Activated CD4-positive, alpha-beta T cell treated with anti-CD3 and anti-CD28 coated beads, Interleukin-2, amount 50 U/mL, for 24 hours (primary cell): ENCODE results near the gene PILRA.
"Not testable (repeated sequence)": the region's sequence is repeated elsewhere in the genome, so short reads cannot be mapped to it uniquely, and the experiment has no call there.

Experiments
- DNase-seq, 2 donors: peaks; one replicate each; pipeline ENCODE4 v3.0.0-alpha.2; 2020; ENCODE audit warnings: low read depth in 1 of 2, low spot score in 1 of 2

The PILRA gene

DNA sequence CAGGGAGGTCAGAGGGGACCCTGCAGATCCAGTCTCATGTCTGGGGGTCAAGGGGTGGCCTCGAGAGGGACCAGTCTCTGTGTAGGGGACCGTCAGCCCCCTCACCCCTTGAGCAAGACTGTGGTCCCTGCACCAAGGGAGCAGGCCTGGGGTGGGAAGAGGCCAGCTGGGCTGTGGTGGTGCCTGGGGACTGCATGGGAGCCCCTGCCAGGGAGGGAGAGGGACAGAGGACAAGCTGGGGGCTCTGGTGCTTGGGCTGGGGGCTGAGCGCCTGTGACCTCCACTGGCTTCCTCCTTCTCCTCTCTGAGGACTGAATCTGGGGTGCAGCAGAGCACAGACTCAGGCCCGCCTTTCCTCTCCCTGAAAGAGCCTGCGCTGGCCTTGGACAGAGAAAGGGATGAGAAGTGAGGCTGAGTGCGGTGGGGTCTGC is 16.1 kb upstream of the PILRA start:
- no peak for DNase-seq

DNA sequence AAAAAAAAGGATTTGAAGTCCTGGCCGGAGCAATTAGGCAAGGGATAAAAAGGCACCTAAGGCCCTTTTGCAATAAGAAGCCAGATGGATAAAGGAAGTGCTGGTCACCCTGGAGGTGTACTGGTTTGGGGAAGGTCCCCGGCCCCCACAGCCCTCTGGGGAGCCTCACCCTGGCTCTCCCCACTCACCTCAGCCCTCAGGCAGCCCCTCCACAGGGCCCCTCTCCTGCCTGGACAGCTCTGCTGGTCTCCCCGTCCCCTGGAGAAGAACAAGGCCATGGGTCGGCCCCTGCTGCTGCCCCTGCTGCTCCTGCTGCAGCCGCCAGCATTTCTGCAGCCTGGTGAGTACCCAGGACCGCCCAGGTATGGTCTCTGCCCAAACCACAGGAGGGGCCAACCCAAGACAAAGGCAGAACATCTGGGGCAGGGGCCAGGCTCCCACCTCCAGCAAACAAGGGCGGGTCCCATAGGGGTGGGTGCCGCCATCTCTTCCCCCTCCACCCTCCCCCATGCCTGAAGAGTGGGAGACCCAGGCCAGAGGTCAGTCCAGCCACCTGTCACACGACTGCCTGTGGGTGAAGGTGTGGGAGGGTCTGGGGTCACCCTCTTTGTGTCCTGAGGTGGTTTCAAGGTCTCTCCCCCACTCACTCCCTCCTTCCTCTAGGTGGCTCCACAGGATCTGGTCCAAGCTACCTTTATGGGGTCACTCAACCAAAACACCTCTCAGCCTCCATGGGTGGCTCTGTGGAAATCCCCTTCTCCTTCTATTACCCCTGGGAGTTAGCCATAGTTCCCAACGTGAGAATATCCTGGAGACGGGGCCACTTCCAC is 15.0 kb upstream of the PILRA start, which contains the start of gene PILRB:
Gene PILRB (plus strand): TSS at position 91 of the 830 bp plus-strand sequence. CDS start 186 bp downstream, at position 277.
- no peak for DNase-seq

DNA sequence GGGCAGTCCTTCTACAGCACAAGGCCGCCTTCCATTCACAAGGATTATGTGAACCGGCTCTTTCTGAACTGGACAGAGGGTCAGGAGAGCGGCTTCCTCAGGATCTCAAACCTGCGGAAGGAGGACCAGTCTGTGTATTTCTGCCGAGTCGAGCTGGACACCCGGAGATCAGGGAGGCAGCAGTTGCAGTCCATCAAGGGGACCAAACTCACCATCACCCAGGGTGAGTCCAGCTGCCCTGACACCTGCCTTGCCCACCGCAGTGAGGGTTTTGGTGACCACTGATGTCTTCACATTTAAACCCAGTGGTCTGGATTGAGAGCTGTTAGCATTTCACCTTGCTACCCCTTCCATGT is 14.5 kb upstream of the PILRA start:
- DNase-seq, result no peak

DNA sequence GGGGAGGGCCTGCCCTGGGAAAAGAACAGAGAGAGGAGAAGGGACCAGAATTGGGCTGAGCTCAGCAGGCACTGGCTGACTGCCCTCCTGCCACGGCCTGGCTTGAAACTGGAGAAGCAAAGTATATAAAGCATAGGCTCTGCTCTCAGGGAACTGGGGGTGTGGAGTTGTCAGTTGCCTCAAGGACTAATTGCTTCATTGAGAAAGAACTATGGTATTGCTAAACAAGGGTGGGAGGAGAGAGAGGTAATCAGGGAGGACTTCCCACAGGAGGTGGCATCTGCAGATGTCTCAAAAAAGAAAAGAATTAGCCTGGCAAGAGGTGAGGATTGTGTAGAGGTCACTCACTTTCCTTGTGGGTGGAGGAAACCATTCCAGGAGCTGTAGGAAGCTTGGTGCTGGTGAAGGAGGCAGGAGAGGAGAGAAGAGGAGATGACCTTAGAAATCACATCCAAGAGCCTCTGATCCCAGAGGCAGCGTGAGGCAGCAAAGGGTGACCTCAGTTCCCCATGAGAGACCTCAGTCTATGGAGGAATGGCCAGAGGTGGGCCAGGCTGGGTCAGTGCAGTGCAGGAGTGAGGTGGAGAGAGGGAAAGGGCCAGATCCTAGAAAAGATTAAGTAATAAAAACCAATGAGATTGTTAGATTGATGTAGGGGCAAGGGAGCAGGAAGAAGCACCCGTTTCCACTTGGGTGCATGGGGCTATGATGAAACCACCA is 13.0 kb upstream of the PILRA start:
- no peak for DNase-seq

DNA sequence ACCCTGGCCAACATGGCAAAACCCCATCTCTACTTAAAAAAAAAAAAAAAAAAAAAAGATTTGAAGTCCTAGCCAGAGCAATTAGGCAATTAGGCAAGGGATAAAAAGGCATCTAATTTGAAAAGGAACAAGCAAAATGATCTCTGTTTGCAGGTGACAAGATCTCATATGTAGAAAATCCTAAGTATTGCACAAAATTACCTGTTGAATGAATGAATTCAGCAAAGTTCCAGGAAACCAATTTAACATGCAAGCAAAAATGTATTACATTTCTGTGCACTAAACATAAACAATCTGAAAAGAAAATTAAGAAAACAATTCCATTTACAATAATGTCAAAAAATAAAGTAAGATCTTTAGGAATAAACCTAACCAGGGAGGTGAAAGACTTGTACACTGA is 10.2 kb upstream of the PILRA start:
- DNase-seq, result no peak

DNA sequence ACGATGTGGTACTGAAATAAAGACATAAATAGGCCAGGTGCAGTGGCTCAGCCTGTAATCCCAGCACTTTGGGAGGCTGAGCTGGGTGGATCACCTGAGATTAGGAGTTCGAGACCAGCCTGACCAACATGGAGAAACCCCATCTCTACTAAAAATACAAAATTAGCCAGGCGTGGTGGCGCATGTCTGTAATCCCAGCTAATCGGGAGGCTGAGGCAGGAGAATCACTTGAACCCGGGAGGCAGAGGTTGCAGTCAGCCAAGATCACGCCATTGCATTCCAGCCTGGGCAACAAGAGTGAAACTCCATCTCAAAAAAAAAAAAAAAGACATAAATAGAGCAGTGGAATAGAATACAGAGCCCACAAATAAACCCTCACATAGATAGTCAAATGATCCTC is 9.5 kb upstream of the PILRA start:
- not testable (repeated sequence) for DNase-seq

DNA sequence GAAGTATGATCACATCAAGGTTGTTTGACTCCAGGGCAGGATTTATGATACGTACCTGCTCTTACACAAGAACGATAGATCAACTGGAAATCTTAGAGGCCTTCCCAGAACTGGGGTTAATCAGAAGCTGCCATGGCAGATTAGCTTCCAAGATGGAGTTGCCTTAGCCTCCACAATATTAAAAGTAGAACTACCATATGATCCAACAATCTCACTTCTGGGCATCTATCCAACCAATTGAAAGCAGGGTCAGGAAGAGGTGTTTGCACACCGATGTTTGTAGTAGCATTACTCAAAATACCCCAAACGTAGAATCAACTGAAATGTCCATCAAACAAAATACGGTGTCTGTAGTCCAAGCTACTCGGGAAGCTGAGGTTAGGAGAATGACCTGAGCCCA is 8.8 kb upstream of the PILRA start:
- DNase-seq, result no peak

DNA sequence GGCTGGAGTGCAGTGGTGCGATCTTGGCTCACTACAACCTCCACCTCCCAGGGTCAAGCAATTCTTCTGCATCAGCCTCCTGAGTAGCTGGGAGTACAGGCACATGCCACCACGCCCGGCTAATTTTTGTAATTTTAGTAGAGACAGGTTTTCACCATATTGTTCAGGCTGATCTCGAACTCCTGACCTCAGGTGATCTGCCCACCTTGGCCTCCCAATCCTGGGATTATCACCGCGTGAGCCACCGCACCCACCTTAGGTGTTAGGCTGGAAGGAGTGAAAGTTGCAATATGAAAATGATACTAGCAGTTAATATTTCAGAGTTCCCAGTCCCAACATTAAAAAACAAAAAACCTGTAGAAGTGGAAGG is 7.3 kb upstream of the PILRA start:
- DNase-seq, result not testable (repeated sequence)

DNA sequence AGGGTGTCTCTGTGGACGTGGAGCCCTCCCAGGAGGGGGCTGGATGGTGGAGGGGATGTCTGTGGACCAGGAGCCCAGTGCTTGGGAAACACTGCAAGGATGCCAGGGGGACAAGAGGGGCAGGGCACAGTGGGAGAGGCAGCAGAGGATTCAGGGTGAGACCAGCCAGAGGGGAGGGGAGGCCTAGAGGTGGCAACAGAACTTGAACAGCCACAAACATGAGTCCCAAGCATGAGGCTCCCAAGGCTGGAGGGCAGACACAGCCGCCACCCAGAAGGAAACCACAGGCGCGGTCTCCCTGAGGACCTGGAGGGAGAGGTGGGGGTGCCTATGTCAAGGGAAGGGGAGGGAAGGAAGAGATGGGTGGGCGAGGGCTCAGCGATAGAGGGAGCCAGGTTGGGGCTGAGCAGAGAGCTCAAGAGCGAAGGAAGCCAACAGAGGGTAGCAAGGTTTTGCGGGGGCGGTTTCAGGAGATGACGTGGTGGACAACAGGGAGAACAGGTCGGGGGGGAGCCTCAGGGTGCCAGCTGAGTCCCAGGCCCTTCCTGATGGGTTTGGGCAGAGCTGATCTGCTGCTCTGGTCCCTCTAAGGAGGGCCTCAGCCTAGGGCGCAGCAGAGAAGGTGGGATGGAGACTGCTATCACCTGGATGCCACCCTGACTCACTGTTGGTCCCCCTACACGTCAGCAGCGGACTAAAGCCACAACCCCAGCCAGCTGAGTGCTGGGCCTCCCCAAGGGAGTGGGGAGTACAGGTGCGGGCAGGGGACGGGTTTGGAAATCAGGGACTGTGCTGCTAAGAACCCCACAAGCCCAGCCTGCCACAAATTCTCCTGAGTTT is 6.7 kb upstream of the PILRA start:
- no peak for DNase-seq

DNA sequence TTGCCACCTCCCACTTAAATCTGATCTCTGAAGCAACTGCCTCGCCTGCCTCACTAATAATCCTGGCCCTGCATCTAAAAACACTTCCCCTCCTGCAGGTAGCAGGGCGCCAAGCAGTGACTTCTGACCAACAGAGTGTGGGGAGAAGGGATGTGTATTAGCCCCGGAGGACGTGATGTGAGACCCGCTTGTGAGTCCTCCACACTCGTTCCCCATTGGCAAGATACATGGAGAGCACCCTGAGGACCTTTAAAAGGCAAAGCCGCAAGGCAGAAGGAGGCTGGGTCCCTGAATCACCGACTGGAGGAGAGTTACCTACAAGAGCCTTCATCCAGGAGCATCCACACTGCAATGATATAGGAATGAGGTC is 6.1 kb upstream of the PILRA start:
- no peak for DNase-seq

DNA sequence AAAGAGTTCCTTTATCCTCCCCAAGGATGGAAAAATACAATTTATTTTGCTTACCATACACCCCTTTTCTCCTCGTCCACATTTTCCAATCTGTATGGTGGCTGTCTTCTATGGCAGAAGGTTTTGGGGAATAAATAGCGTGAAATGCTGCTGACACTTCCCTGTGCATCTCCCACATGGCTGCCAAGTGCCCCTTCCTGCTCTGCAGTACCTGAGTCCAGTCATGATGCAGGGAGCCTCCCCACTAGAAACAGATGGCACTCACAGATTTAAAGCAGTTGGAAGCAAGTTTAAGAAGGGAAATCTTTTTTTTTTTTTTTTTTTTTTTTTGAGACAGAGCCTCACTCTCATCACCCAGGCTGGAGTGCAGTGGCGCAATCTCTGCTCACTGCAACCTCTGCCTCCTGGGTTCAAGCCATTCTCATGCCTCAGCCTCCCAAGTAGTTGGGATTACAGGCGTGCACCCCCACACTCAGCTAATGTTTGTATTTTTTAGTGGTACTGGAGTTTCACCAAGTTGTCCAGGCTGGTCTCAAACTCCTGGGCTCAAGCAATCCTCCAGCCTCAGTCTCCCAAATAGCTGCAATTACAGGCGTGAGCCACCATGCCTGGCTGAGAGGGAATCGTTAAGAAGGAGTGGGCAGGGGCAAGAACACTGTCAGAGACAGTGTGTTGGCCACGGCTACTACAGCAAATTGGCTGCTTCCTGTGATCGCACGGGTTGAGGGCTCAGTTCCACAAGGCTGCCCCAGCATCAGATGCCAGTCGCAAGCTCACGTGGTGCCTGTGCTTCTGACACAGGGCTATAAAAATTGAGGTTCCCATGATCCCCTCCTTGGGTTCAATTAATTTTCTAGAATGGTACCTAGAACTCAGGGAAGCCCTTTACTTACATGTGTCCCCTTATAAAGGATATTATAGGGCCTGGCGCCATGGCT is 5.3 kb upstream of the PILRA start:
- DNase-seq, result no peak

DNA sequence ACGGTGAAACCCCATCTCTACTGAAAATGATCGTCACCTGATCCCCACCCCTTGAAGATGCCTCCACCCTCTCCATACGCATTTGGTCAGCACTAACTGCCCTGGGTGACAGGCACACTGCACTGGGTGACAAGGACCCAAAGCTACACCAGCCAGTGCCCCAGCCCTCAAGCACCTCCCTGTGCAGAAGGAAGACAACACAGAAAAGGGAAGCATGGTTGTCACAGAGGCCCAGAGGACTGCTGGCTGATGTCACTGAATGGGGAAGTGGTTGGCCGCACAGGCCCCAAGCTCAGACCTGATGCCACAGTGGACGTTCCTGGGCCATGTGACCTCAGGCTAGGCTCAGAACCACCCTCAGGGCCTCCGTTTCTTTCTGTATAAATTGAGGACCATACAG is 4.2 kb upstream of the PILRA start:
- DNase-seq, result no peak

DNA sequence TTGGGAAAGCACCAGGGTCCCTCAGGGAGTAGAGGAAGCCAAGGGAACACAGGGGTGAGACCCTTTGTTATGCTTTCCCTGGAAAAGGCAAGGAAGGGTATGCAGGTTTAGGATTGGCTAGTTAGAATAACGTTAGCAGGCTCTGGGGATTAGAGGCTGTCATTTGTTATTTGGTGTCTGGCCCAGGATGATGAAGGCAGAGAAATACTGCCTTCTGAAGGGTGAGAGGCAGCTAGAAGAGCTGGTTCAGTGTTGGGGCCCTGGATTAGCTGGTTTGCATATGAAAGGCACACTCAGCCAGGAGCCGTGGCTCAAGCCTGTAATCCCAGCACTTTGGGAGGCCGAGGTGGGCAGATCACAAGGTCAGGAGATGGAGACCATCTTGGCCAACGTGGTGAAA is 3.0 kb upstream of the PILRA start:
- no peak for DNase-seq

DNA sequence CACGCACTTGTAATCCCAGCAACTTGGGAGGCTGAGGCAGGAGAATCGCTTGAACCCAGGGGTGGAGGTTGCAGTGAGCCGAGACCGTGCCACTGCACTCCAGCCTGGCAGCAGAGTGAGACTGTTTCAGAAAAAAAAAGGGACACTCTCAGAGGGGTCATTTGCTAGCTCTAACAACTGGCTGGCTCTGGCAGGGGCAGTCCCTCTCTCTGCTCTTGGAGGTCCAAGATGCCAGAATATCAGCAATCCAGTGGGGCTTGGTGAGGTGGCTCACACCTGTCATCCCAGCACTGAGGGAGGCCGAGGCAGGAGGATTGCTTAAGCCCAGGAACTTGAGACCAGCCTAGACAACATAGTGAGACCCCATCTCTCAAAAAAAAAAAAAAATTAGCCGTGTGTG is 2.5 kb upstream of the PILRA start:
- DNase-seq, result no peak

DNA sequence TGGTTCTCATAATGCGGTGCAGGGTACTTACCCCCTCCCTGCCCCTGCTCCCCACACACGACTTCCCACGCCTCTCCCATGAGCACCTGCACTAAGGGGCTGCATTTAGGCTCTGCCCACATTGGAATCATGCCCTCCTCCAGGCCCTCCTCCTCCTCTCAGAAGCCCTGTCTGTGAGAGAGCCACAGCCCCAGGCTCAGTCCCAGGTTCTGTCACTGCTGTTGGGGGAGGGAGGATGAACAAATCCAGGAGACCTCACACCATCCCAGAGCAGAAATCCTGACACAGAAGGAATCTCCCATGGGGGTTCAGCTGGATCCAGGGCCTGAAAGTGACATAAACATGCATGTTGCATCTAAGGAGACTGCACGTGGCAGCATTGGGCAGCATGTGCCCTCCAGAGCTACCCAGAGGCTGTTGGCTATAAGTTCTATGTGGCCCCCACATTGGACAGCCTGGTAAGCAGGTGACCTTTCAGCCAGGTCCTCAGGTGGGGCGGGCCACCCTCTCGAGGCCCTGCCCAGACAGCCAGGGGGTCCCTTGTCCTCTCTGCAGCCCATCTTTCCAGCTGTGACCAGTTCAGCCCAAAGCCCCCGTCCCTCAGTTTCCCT is 1.6 kb upstream of the PILRA start:
- no peak for DNase-seq

DNA sequence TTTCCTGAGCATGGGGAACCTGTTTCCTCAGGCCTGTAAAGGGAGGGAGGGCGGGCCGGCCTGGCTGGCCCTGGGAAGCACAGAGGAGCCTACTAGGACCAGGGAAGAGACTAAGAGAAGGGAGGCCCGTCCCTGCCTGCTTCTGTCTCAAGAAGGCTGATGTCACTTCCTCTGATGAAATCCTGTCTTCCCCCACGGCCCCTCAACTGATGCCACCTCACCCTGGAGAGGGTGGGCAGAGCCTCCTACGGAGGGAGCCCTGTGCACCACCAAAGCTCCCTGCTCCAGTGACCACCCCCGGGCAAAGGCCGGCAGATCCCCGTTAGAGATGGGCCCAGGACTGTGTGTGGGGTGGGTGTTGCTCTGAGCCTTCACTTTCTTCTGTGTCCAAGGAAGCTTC is 1.0 kb upstream of the PILRA start:
- no peak for DNase-seq

DNA sequence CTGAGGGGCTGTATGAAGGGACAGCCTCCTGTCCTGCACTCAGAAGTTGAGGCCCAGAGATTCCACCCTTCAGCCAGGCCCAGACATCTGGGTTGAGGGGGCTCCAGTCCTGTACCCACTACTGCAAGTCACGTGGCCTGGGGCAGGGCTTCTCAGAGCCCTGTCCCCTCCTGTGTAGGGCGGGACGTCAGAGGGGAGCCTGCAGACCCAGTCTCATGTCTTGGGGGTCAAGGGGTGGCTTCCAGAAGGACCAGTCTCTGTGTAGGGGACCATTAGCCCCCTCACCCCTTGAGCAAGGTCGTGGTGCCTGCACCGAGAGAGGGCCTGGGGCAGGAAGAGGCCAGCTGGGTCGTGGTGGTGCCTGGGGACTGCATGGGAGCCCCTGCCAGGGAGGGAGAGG is 593 bp upstream of the PILRA start:
- DNase-seq, result no peak

DNA sequence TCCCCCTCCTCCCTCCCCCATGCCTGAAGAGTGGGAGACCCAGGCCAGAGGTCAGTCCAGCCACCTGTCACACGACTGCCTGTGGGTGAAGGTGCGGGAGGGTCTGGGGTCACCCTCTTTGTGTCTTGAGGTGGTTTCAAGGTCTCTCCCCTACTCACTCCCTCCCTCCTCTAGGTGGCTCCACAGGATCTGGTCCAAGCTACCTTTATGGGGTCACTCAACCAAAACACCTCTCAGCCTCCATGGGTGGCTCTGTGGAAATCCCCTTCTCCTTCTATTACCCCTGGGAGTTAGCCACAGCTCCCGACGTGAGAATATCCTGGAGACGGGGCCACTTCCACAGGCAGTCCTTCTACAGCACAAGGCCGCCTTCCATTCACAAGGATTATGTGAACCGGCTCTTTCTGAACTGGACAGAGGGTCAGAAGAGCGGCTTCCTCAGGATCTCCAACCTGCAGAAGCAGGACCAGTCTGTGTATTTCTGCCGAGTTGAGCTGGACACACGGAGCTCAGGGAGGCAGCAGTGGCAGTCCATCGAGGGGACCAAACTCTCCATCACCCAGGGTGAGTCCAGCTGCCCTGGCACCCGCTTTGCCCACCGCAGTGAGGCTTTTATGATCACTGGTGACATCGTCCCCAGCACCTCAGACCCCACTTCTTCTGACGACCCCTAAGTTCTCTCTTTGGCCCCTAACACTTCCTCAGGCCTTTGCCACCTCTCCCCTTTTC is 747 bp downstream of the PILRA start:
- not testable (repeated sequence) for DNase-seq

DNA sequence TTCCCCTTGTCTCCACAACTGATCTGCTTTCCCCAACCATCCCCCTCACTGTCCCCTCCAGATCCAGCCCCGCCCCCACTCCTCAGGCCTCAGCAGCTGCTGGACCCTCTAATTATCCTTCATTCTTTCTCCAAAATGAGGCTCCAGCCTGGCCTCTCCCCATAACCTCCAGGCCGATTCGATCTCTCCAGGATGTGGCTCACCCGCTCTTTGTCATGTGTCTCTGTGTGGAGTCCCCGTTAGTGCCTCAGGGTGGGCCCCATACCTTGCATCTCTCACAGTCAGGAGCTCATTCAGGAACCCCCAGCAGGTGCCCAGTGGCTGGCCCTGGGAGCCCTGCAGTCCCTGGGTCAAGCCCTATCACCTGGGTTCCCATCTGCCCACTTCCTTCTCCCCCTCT is 1.3 kb downstream of the PILRA start:
- DNase-seq, result no peak

DNA sequence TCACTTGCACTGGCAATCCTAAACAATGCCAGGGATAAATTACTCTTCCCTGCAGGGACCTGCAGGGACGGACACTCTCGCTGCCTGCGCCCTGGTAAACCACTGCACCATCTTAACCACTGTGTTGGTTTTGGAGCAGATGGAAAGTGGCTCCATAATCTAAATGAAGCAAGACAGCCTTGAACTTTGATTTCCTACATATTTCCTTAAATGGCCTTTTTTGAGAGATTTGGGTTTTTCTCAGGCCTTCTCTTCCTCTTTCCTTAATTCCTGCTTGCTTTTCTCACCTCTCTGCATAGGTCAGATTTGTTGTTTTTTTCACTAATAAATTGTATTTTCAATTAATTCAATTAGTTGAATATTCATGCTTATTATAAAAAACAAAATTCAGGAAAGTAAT is 2.8 kb downstream of the PILRA start:
- no peak for DNase-seq
